ENCODE data around the gene PPFIA4. TPM values are rescaled to one million over a fixed set of nuclear protein-coding genes. Genes with fewer than 3 reads are reported as not detected.

The PPFIA4 gene
- total and polyA plus RNA-seq, 2 donors (not counting 3 experiments of a cell fraction or from before 2014, with no cell fraction given) = 0.17 to 0.22 TPM

DNA sequence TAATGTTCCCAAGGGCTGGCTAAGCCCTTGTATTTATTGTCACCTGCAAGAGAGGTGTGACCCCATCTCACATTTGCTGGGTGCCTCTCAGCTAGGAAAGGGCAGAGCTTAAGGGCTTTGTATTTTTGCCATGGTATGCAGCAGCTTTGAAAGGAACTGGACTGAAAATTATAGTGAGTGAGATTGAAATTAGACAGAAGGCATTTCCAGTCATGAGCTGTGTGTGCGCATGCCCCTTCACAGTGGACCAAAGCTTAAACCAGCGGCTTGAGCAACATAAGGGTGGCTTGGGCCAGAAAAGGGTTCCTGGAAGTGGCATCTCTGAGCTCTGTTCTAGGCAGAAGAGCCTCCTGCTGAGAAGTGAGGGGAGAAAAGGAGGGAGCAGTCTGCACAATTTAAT lies 39.7 kb downstream of the PPFIA4 start:
- Histone ChIP-seq H4K20me1 (replicated peaks; ENCODE audit: control insufficient read depth, extremely low read depth, insufficient read depth, low read length) (no peaks in the 10 kb centered on the region), H3K9me1 (replicated peaks; ENCODE audit: control insufficient read depth, extremely low read depth, insufficient read depth, low read length) (no peaks in the 10 kb centered on the region), H2AFZ (ENCODE audit: low read depth, low read length) (no peak overlapping the region), H3K79me2 (ENCODE audit: control insufficient read depth, insufficient read depth, low read length) (no peaks in the 10 kb centered on the region), H3K27ac (ENCODE audit: insufficient read depth, low read depth, low read length) (no peak overlapping the region), H3K27me3 (ENCODE audit: control insufficient read depth in 2 of 2, insufficient read depth in 2 of 2, low read length in 2 of 2) (peaks cover 3 to 7% of the 10 kb centered on the region in 2 experiments), H3K4me1 (ENCODE audit: control insufficient read depth, extremely low read depth, insufficient read depth, low read length) (no peaks in the 10 kb centered on the region), H3K9me3 (replicated peaks; ENCODE audit: control insufficient read depth, insufficient read depth, low read length) (no peaks in the 10 kb centered on the region), H3K36me3 (ENCODE audit: control insufficient read depth in 2 of 2, extremely low read depth in 1 of 2, insufficient read depth in 2 of 2, low read length in 2 of 2) (no peaks in the 10 kb centered on the region), H3K4me3 (replicated peaks in 1 of 3; ENCODE audit: insufficient read depth in 1 of 3, low read depth in 1 of 3, low read length in 3 of 3) (no peak overlapping the region), H3K9ac (replicated peaks; ENCODE audit: extremely low read depth, insufficient read depth, low read length) (no peak overlapping the region), H3K4me2 (ENCODE audit: insufficient read depth, low read length) (no peak overlapping the region)
- DNase-seq (ENCODE audit: low read depth, low spot score) (no peak), FAIRE-seq (no peak)
- ChIA-PET CTCF (interaction anchor here (0.7 to 2.5 kb wide), 7 partner anchors 11 to 1742 kb away, joined by 3 to 10 read pairs (median 5); no protein-coding TSS in a partner anchor), POLR2A (no interaction called here)
- dilution Hi-C loops (cut with MboI; ENCODE audit: extremely low pct_ligation_motif_present, low sequenced_read_pairs) (no loop called here), intact Hi-C loops (cut with micrococcal nuclease) (no loop called here)
- TF ChIP-seq MYC (IDR thresholded peaks at IDR 0.05; ENCODE audit: low read depth, low read length) (no peak), FOS (IDR thresholded peaks at IDR 0.05; ENCODE audit: borderline replicate concordance, insufficient read depth, low read length) (no peak), JUN (IDR thresholded peaks at IDR 0.05; ENCODE audit: borderline replicate concordance, insufficient read depth, insufficient read length, low read depth) (no peak), GATA2 (IDR thresholded peaks at IDR 0.05; ENCODE audit: insufficient read depth, insufficient read length, low read depth, low read length) (no peak), EZH2 (IDR thresholded peaks at IDR 0.05; ENCODE audit: borderline replicate concordance, low read depth, low read length, severe bottlenecking) (no peak), POLR2AphosphoS5 (IDR thresholded peaks at IDR 0.05; ENCODE audit: insufficient read depth, low read depth, low read length) (no peak), POLR2A (IDR thresholded peaks at IDR 0.05; ENCODE audit: low read depth, low read length) (no peak)
- TF ChIP-seq, protein P1, sequence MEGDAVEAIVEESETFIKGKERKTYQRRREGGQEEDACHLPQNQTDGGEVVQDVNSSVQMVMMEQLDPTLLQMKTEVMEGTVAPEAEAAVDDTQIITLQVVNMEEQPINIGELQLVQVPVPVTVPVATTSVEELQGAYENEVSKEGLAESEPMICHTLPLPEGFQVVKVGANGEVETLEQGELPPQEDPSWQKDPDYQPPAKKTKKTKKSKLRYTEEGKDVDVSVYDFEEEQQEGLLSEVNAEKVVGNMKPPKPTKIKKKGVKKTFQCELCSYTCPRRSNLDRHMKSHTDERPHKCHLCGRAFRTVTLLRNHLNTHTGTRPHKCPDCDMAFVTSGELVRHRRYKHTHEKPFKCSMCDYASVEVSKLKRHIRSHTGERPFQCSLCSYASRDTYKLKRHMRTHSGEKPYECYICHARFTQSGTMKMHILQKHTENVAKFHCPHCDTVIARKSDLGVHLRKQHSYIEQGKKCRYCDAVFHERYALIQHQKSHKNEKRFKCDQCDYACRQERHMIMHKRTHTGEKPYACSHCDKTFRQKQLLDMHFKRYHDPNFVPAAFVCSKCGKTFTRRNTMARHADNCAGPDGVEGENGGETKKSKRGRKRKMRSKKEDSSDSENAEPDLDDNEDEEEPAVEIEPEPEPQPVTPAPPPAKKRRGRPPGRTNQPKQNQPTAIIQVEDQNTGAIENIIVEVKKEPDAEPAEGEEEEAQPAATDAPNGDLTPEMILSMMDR (IDR thresholded peaks at IDR 0.05; ENCODE audit: extremely low read depth in 1 of 2, insufficient read depth in 1 of 2, low read depth in 1 of 2, low read length in 2 of 2) = no peak
- TF ChIP-seq, protein P2, sequence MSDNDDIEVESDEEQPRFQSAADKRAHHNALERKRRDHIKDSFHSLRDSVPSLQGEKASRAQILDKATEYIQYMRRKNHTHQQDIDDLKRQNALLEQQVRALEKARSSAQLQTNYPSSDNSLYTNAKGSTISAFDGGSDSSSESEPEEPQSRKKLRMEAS (IDR thresholded peaks at IDR 0.05; ENCODE audit: insufficient read depth, insufficient read length) = no peak
- no TSS peak for BruUV-seq (replicated peaks)

Data from endothelial cell of umbilical vein (primary cell).